Smooth muscle cell (in vitro differentiated cells): ENCODE results near the gene ONECUT2. TPM values are rescaled to one million over a fixed set of nuclear protein-coding genes. Genes with fewer than 3 reads are reported as not detected.

Experiments
- DNase-seq: peaks from one replicate; lab custom pipeline; 2025; ENCODE audit not compliant: unreplicated experiment; lab: John Stamatoyannopoulos, UW
- H2AFZ ChIP-seq: fragments of 200-600 bp; sonication (generic); 2 replicates; pipeline ENCODE4 v1.6.0; 2016; ENCODE audit warnings: antibody characterized with exemption, low read depth, mild to moderate bottlenecking
- H3F3A ChIP-seq: fragments of 200-600 bp; sonication (generic); 2 replicates; pipeline ENCODE4 v1.6.0; 2017; ENCODE audit warnings: antibody characterized with exemption, low read depth
- H3K27ac ChIP-seq: fragments of 200-600 bp; sonication (generic); 2 replicates; pipeline ENCODE4 v1.5.1; 2016; ENCODE audit warnings: low read depth, mild to moderate bottlenecking
- H3K27me3 ChIP-seq: fragments of 200-600 bp; sonication (generic); 2 replicates; pipeline ENCODE4 v1.6.1; 2016; ENCODE audit warnings: low read depth, mild to moderate bottlenecking
- H3K36me3 ChIP-seq: fragments of 200-600 bp; sonication (generic); 2 replicates; pipeline ENCODE4 v1.5.1; 2016; ENCODE audit warnings: low read depth
- H3K4me1 ChIP-seq: fragments of 200-600 bp; sonication (generic); 2 replicates; pipeline ENCODE4 v1.5.1; 2016; ENCODE audit warnings: low read depth
- H3K4me2 ChIP-seq: fragments of 200-600 bp; sonication (generic); 2 replicates; pipeline ENCODE4 v1.6.0; 2016; ENCODE audit warnings: mild to moderate bottlenecking
- H3K4me3 ChIP-seq: fragments of 200-600 bp; sonication (generic); 2 replicates; pipeline ENCODE4 v1.5.1; 2016; ENCODE audit warnings: mild to moderate bottlenecking
- H3K79me2 ChIP-seq: fragments of 200-600 bp; sonication (generic); 2 replicates; pipeline ENCODE4 v1.6.0; 2016; ENCODE audit warnings: low read depth, mild to moderate bottlenecking
- H3K9ac ChIP-seq: fragments of 200-600 bp; sonication (generic); 2 replicates; pipeline ENCODE4 v1.6.0; 2016; ENCODE audit warnings: low read depth
- H3K9me3 ChIP-seq: fragments of 200-600 bp; sonication (generic); replicated peaks from 2 replicates; pipeline ENCODE4 v1.5.1; 2016; ENCODE audit warnings: low read depth
- H4K20me1 ChIP-seq: fragments of 200-600 bp; sonication (generic); 2 replicates; pipeline ENCODE4 v1.6.0; 2016; ENCODE audit warnings: low read depth
- CTCF ChIP-seq: fragments of 200-600 bp; sonication (generic); IDR thresholded peaks from 2 replicates; pipeline ENCODE4 v1.5.1; 2017; ENCODE audit warnings: borderline replicate concordance, mild to moderate bottlenecking, antibody characterized with exemption; ENCODE audit not compliant: insufficient read depth, poor library complexity, severe bottlenecking
- WGBS: methylation state at CpG from one replicate; pipeline ENCODE4 v1.1.7; 2016; ENCODE audit warnings: low lambda C conversion rate; 5-methylcytosine and 5-hydroxymethylcytosine counted together
- polyA plus RNA-seq: library from polyadenylated mRNA; unstranded; fragments of >200 nt; fragmentation: Nextera tagmentation; extraction: Ambion mirVana; gene quantifications from 2 replicates; pipeline ENCODE4 v1.2.1, GENCODE V29; 2016
- total RNA-seq: library from RNA; depleted of rRNA; stranded (reverse); fragments of >200 nt; gene quantifications from 2 replicates; pipeline ENCODE4 v1.2.3, GENCODE V29; 2014

Gene ONECUT2
- total and polyA plus RNA-seq, 2 experiments from 2014 or later, result 0.04 TPM; not detected in 1

DNA sequence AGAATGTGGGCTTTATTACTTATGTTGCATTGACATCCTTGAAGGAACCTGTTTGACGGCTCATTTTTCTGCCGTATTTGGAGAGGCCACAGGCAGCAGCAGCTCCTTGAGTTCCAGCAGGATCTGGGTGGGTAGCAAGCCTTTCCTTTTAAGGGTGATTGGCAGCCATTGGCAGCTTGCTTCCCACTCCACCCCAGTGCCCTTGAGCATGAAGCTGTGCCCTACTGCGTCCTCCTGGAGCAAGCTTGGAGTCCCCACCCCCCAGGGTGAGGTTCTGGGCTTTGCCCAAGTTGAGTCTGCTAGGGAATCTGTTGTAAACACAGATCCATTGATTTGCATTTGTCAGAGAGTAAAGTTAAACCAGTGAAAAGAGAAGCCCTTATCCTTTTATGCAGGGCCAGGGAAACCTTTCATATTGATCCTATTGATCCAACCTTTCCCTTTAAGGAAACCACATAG is 9.2 kb downstream of the ONECUT2 start:
- TF ChIP-seq CTCF, result no peak

DNA sequence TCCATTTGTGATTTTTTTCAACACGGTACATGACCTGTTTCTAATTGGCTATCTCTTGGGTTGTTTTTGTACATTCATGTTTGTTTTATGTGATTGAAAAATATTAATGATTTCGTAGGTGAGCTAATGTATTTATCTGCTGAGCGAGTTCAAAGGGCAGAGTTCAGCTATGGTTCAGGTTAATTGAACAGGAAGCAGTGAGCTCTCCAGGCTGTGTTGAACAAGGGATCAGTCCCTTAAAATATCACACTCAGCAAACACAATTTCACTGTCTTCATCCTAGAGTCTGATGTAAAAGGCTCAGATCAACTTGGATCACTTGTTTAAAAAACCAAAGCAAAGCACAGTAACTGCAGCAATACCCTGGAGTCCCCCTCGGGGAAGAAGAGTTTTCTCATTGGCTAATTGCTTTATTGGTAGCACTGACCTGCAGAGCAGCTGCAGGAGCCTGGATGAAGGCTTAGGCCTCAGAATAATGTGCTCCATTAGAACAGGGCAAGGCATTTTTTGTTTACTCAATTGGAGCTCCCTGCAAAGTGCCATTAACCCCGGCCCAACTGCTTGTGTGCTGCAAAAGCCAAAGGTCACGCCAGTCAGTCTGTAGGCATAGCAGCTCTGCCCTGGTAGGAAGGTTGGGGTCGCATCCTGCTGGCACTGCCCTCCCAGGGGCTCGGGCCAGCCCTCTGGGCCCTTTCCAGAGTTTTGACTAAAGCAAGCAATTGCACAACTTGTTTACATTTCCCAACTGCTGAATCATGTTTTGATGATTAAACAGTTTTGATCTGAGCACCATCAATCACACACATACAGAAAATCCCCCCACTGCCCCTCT is 10.5 kb downstream of the ONECUT2 start:
- Histone ChIP-seq H3K27me3 (peaks cover 76% of the 10 kb centered on the region), H3K79me2 (no peaks in the 10 kb centered on the region), H3K4me3 (no peak overlapping the region), H2AFZ (no peak overlapping the region), H3K9ac (no peak overlapping the region), H3K9me3 (no peaks in the 10 kb centered on the region), H4K20me1 (no peaks in the 10 kb centered on the region), H3K27ac (no peak overlapping the region), H3K4me2 (no peak overlapping the region), H3K4me1 (peaks cover 19% of the 10 kb centered on the region), H3F3A (no peaks in the 10 kb centered on the region), H3K36me3 (no peaks in the 10 kb centered on the region)
- no peak for TF ChIP-seq CTCF
- no peak for DNase-seq
- WGBS, result 76% methylated on average over 8 of the region's 8 CpGs

More for the DNA sequence above, 9.2 kb downstream of the ONECUT2 start:
- Histone ChIP-seq H3K27me3 (peaks cover 85% of the 10 kb centered on the region), H3F3A (no peaks in the 10 kb centered on the region), H3K9ac (no peak overlapping the region), H2AFZ (no peak overlapping the region), H4K20me1 (no peaks in the 10 kb centered on the region), H3K4me2 (no peak overlapping the region), H3K27ac (no peak overlapping the region), H3K9me3 (no peaks in the 10 kb centered on the region), H3K79me2 (no peaks in the 10 kb centered on the region), H3K4me1 (peaks cover 20% of the 10 kb centered on the region), H3K36me3 (no peaks in the 10 kb centered on the region), H3K4me3 (no peak overlapping the region)
- DNase-seq, result no peak
- 55% methylated on average over 3 of the region's 3 CpGs for WGBS

DNA sequence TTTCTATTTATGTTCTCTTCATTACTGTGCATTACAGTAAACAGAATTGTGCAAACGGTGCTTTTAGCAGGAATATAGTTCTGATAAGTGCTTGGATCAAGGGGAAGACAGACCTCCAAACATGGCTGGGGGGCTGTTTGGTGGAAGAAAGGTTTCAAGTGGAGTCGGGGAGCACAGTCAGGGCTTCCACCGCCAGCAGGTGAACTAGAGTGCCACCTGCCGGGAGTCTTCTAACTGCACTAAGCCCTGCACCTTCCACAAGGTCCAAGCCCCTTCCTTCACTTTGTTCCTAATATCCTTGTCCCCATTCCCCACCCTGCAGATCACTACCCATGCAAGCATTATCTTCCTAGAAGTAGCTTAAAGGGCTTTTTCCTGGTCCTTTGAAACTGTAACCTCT is 11.1 kb downstream of the ONECUT2 start:
- H3F3A ChIP-seq, result no peaks in the 10 kb centered on the region
- H3K9ac ChIP-seq, result no peak overlapping the region
- no peaks in the 10 kb centered on the region for H3K79me2 ChIP-seq
- peaks cover 13% of the 10 kb centered on the region for H3K4me1 ChIP-seq
- no peaks in the 10 kb centered on the region for H3K9me3 ChIP-seq
- H3K27me3 ChIP-seq, result peaks cover 70% of the 10 kb centered on the region
- H4K20me1 ChIP-seq, result no peaks in the 10 kb centered on the region
- 12% methylated on average over 4 of the region's 4 CpGs for WGBS
- H3K36me3 ChIP-seq, result no peaks in the 10 kb centered on the region
- no peak overlapping the region for H3K27ac ChIP-seq
- no peak for DNase-seq
- no peak overlapping the region for H3K4me2 ChIP-seq
- no peak overlapping the region for H2AFZ ChIP-seq
- peak; percentile 42 for TF ChIP-seq CTCF
- no peak overlapping the region for H3K4me3 ChIP-seq
